A549 (cell line): Measurements from ENCODE around the gene ZNF331. TPM values are rescaled to one million over a fixed set of nuclear protein-coding genes. Genes with fewer than 3 reads are reported as not detected.

Experiments
- ATAC-seq, 2 experiments: fragments of 200-7000 bp in 1 of 2; fragments of >200 bp in 1 of 2; cut with Nextera tagmentation in 1 of 2; cut with Tn5 transposase in 1 of 2; 3 replicates each; pipeline versions ENCODE4 v1.8.0 to v1.9.1; 2018 to 2020; ENCODE audit warnings: mild to moderate bottlenecking in 1 of 2, moderate library complexity in 1 of 2
- CTCF ChIA-PET: fragments of 300-600 bp; sonication (Branson Sonifier 250); formaldehyde crosslinking; extraction: SDS; loops from one replicate; lab custom pipeline; 2021; ENCODE audit warnings: antibody characterized with exemption, inconsistent platforms; lab: Yijun Ruan, JAX
- POLR2A ChIA-PET: fragments of 350-600 bp; formaldehyde crosslinking; extraction: SDS; loops from one replicate; lab custom pipeline; 2021; ENCODE audit warnings: antibody characterized with exemption, inconsistent platforms; lab: Yijun Ruan, JAX
- DNase-seq, 2 experiments: peaks; one replicate each; pipeline versions ENCODE4 v3.0.0 to v3.0.0-alpha.2; 2011 to 2016; ENCODE audit warnings: low read depth in 1 of 2, low spot score in 1 of 2
- FAIRE-seq: peaks from 2 replicates; lab custom pipeline; 2011; peaks lifted over from hg19 to GRCh38; lab: Jason Lieb, UNC
- H3K27ac ChIP-seq, 2 experiments: fragments of >200 bp; sonication (Bioruptor Twin); formaldehyde crosslinking; 3 replicates each; pipeline ENCODE4 v1.5.1; 2016 to 2017
- H3K4me1 ChIP-seq: fragments of >200 bp; sonication (Bioruptor Twin); formaldehyde crosslinking; 3 replicates; pipeline ENCODE4 v1.6.1; 2016
- H3K4me2 ChIP-seq: fragments of >200 bp; sonication (Bioruptor Twin); formaldehyde crosslinking; 3 replicates; pipeline ENCODE4 v1.6.1; 2016
- H3K4me3 ChIP-seq: fragments of >200 bp; sonication (Bioruptor Twin); formaldehyde crosslinking; 3 replicates; pipeline ENCODE4 v1.5.1; 2016
- H3K9me3 ChIP-seq: fragments of >200 bp; sonication (Bioruptor Twin); formaldehyde crosslinking; 3 replicates; pipeline ENCODE4 v1.6.1; 2016
- BCL3 ChIP-seq: fragments of >200 bp; sonication (Bioruptor Twin); formaldehyde crosslinking; IDR thresholded peaks from 3 replicates; pipeline ENCODE4 v1.6.1; 2016
- CBX8 ChIP-seq: fragments of 200-600 bp; sonication (generic); IDR thresholded peaks from 2 replicates; pipeline ENCODE4 v1.6.1; 2016
- CHD4 ChIP-seq: fragments of 200-600 bp; sonication (generic); IDR thresholded peaks from 2 replicates; pipeline ENCODE4 v1.6.1; 2016; ENCODE audit warnings: antibody characterized with exemption, mild to moderate bottlenecking, borderline replicate concordance
- ELK1 ChIP-seq: fragments of 150-350 bp; IDR thresholded peaks from 2 replicates; pipeline ENCODE4 v1.6.1; 2014; ENCODE audit warnings: low read depth, mild to moderate bottlenecking, low read length
- ESRRA ChIP-seq: fragments of 150-350 bp; IDR thresholded peaks from 2 replicates; pipeline ENCODE4 v1.6.1; 2014; ENCODE audit warnings: mild to moderate bottlenecking, low read length, borderline replicate concordance
- FOXS1 ChIP-seq: fragments of 250-450 bp; sonication (Bioruptor Pico); IDR thresholded peaks from 2 replicates; pipeline ENCODE4 v1.5.0; 2020; ENCODE audit warnings: mild to moderate bottlenecking, moderate library complexity
- HES2 ChIP-seq: fragments of >200 bp; sonication (Bioruptor Twin); formaldehyde crosslinking; IDR thresholded peaks from 2 replicates; pipeline ENCODE4 v1.6.1; 2016
- HEYL ChIP-seq: fragments of 250-450 bp; sonication (Bioruptor Pico); IDR thresholded peaks from 2 replicates; pipeline ENCODE4 v1.8.0; 2021; ENCODE audit warnings: mild to moderate bottlenecking, moderate library complexity
- HMGXB4 ChIP-seq: fragments of 250-450 bp; sonication (Bioruptor Pico); IDR thresholded peaks from 2 replicates; pipeline ENCODE4 v1.5.0; 2021; ENCODE audit warnings: mild to moderate bottlenecking, moderate library complexity, borderline replicate concordance
- HOXB13 ChIP-seq: fragments of 250-450 bp; sonication (Bioruptor Pico); IDR thresholded peaks from 2 replicates; pipeline ENCODE4 v1.5.0; 2020; ENCODE audit warnings: low read depth, mild to moderate bottlenecking, moderate library complexity
- JUN ChIP-seq, 2 experiments: fragments of >200 bp; sonication (Bioruptor Twin); formaldehyde crosslinking; IDR thresholded peaks; 2 replicates in 1 of 2; 3 replicates in 1 of 2; pipeline ENCODE4 v1.6.1; 2016 to 2017
- JUNB ChIP-seq: fragments of >200 bp; sonication (Bioruptor Twin); formaldehyde crosslinking; IDR thresholded peaks from 2 replicates; pipeline ENCODE4 v1.6.1; 2016
- MAX ChIP-seq: IDR thresholded peaks from 2 replicates; pipeline ENCODE4 v1.6.1; 2012
- MAZ ChIP-seq: fragments of 150-350 bp; IDR thresholded peaks from 2 replicates; pipeline ENCODE4 v1.6.1; 2014; ENCODE audit warnings: antibody characterized with exemption, low read depth, low read length, borderline replicate concordance
- NFE2L2 ChIP-seq: fragments of 150-350 bp; conservative IDR thresholded peaks from 2 replicates; pipeline ENCODE4 v1.6.1; 2014; ENCODE audit warnings: low read length
- PBX3 ChIP-seq: IDR thresholded peaks from 2 replicates; pipeline ENCODE4 v1.6.1; 2012
- RARB ChIP-seq: fragments of 250-450 bp; sonication (Bioruptor Pico); IDR thresholded peaks from 2 replicates; pipeline ENCODE4 v1.8.0; 2021; ENCODE audit warnings: mild to moderate bottlenecking, moderate library complexity
- RFX5 ChIP-seq: fragments of 450-650 bp; IDR thresholded peaks from 2 replicates; pipeline ENCODE4 v1.7.1; 2014; ENCODE audit warnings: antibody characterized with exemption, mild to moderate bottlenecking, moderate library complexity
- SMC3 ChIP-seq: fragments of >200 bp; sonication (Bioruptor Twin); formaldehyde crosslinking; IDR thresholded peaks from 3 replicates; pipeline ENCODE4 v1.6.1; 2018; ENCODE audit warnings: inconsistent platforms
- SREBF2 ChIP-seq: fragments of 450-650 bp; IDR thresholded peaks from 2 replicates; pipeline ENCODE4 v1.6.1; 2014; ENCODE audit warnings: mild to moderate bottlenecking, moderate library complexity
- ZFP36 ChIP-seq: fragments of 450-650 bp; IDR thresholded peaks from 2 replicates; pipeline ENCODE4 v1.6.1; 2014; ENCODE audit warnings: borderline replicate concordance; ENCODE audit not compliant: partially characterized antibody
- WGBS: methylation state at CpG from one replicate; pipeline ENCODE4 v1.1.6; 2017; ENCODE audit errors: missing lambda C conversion rate; 5-methylcytosine and 5-hydroxymethylcytosine counted together
- polyA plus RNA-seq, 4 experiments: library from polyadenylated mRNA; depleted of rRNA in 3 of 4; stranded (reverse); fragments of >200 nt; fragmentation: RNase III in 1 of 4; extraction: RNeasy Plus Mini Kit Qiagen cat#74134 plus additional on column Dnase treatment in 1 of 4; gene quantifications; 2 replicates in 3 of 4; 3 replicates in 1 of 4; pipeline ENCODE4 v1.2.3, GENCODE V29; 2011 to 2017

The ZNF331 gene
- polyA plus RNA-seq, 2 of the 4 experiments (the other 2 are of a cell fraction) = 14.5 to 18.1 TPM

- TF ChIP-seq HMGXB4 (CRISPR knock-in tag) (no peak), HOXB13 (CRISPR knock-in tag) (no peak), SMC3 (no peak), ESRRA (no peak)
Measured at GRCh38 chr19:53571339-53571738, 33.4 kb downstream of the ZNF331 start (continued).

GRCh38 chr19:53576941-53577653 is 39.2 kb downstream of the ZNF331 start:
- CTCF ChIA-PET = no interaction called here
- H3K4me3 ChIP-seq = no peak overlapping the region
- no peak for DNase-seq
- TF ChIP-seq RFX5 (no peak), NFE2L2 (no peak), RARB (CRISPR knock-in tag) (no peak), JUN (IDR thresholded peaks at IDR 0.05) (no peak), ESRRA (no peak), PBX3 (no peak), HEYL (CRISPR knock-in tag) (no peak), HES2 (no peak), MAX (no peak), ELK1 (no peak), BCL3 (no peak), JUNB (no peak), ZFP36 (no peak), CBX8 (no peak), SREBF2 (no peak), HMGXB4 (CRISPR knock-in tag) (no peak), CHD4 (no peak), FOXS1 (CRISPR knock-in tag) (no peak), MAZ (no peak)
- peaks cover 98% of the 10 kb centered on the region for H3K9me3 ChIP-seq
- no peaks in the 10 kb centered on the region for H3K4me1 ChIP-seq
- POLR2A ChIA-PET = no interaction called here
- peak; percentile 79 for FAIRE-seq
- no peak for ATAC-seq
- no peak overlapping the region for H3K4me2 ChIP-seq
- 83% methylated on average over 20 of the region's 20 CpGs for WGBS
- no peak overlapping the region for H3K27ac ChIP-seq
